Smooth muscle cell of the brain vasculature (primary cell): Measurements from ENCODE around the gene HPRT1.

Experiments used
- DNase-seq: peaks from one replicate; pipeline ENCODE4 v3.0.0-alpha.2; 2012; ENCODE audit warnings: low read depth, low spot score

Gene HPRT1

GRCh38 chrX:134543288-134543687 lies 83.3 kb downstream of the HPRT1 start:
- no peak for DNase-seq

- no peak for DNase-seq
Observed at GRCh38 chrX:134544135-134544512, 84.2 kb downstream of the HPRT1 start.

GRCh38 chrX:134544513-134545151 lies 84.7 kb downstream of the HPRT1 start:
- no peak for DNase-seq

DNA sequence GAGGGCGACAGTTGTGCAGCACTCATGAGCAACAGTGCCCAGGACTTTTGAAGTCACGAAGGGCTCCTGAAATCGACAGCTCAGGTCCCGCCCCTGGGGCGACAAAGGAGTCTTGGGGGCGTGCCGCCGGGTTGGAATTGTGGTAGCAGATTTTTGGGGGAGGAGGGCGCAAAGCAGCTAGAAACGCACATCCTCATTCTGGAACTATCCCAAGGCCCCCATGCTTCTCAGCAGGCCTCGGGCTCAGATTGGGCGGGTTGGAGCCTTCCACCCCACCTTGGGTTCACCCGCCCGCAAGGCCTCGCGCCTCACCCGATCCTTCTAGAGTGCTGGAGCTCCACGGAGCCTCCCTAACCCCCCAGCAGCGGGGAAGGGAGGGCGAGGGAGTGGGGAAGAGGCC lies 85.5 kb downstream of the HPRT1 start:
- no peak for DNase-seq

DNA sequence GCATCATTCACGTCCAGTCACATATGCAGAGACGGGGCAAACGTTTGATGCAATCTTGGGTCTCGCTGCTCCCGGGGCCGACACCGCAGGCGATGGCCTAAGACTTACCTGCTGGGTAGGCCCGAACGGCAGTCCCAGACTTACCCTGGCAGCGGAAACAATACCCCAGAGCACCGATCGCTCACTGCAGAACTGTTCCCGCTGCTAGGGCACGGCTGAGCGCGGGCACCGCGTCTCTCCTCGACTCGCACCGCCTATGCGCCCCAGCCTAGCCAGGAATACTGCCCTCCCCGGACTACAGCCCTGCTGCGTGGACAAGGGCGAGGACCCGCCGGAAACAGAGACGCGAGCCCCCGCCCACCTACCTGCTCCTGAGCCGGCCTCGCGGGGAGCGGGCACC lies 86.2 kb downstream of the HPRT1 start:
- DNase-seq, result no peak

DNA sequence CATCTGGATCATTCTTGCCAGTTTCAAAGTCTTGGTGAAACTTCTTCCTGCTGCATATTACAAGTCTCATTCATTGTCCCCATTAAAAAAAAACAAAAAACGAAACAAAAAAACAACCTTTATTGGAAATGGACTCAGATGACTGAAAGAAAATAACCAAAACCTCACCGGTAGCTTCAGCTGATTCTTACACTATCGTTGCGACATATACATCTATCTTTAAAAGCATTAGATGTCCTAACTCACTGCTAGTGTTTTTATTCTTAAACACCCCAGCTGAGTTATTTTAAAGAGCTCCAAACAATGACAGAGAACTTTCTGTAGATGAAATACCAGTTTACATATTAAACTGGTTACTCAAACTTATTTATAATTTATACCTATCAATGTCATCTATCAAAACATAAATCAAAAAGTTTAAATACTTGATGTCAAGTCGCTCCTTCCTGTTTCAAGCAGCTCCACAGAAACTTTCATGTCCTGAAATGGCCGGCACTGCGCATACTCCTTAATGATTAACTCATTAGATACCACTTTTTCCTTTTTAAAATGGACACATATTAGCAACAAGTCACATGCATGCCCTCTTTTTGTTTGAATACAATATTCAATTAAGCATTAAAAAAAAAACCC lies 87.2 kb downstream of the HPRT1 start:
- DNase-seq, result no peak

GRCh38 chrX:134548257-134549201 lies 88.6 kb downstream of the HPRT1 start:
- DNase-seq, result no peak
